Mesodermal cell (in vitro differentiated cells): ENCODE data around the gene MOB3A.
A peak's percentile ranks its signal among the peaks of the same experiment; 100 is the strongest.

Experiments
- H3K27ac ChIP-seq: 2 replicates; pipeline ENCODE4 v1.7.0; 2013; ENCODE audit warnings: mild to moderate bottlenecking, low read depth, low read length, moderate library complexity; ENCODE audit not compliant: severe bottlenecking
- H3K36me3 ChIP-seq: 2 replicates; pipeline ENCODE4 v1.7.1; 2013; ENCODE audit warnings: mild to moderate bottlenecking, low read length, moderate library complexity; ENCODE audit not compliant: control insufficient read depth, insufficient read depth
- H3K4me1 ChIP-seq: one replicate; pipeline ENCODE4 v1.7.1; 2013; ENCODE audit warnings: mild to moderate bottlenecking, low read length; ENCODE audit not compliant: insufficient read depth, control insufficient read depth, poor library complexity, severe bottlenecking
- H3K4me3 ChIP-seq: 2 replicates; pipeline ENCODE4 v1.7.0; 2013; ENCODE audit warnings: low read length, control low read depth, mild to moderate bottlenecking; ENCODE audit not compliant: insufficient read depth, poor library complexity, severe bottlenecking; ENCODE audit errors: extremely low read depth
- H3K9me3 ChIP-seq: 2 replicates; pipeline ENCODE4 v1.7.1; 2013; ENCODE audit warnings: mild to moderate bottlenecking, low read length, moderate library complexity; ENCODE audit not compliant: control insufficient read depth
- WGBS, 2 experiments: methylation state at CpG; one replicate each; pipeline ENCODE4 v1.1.5; 2013; ENCODE audit warnings: missing lambda C conversion rate in 2 of 2; ENCODE audit not compliant: insufficient coverage in 2 of 2; 5-methylcytosine and 5-hydroxymethylcytosine counted together

The MOB3A gene

DNA sequence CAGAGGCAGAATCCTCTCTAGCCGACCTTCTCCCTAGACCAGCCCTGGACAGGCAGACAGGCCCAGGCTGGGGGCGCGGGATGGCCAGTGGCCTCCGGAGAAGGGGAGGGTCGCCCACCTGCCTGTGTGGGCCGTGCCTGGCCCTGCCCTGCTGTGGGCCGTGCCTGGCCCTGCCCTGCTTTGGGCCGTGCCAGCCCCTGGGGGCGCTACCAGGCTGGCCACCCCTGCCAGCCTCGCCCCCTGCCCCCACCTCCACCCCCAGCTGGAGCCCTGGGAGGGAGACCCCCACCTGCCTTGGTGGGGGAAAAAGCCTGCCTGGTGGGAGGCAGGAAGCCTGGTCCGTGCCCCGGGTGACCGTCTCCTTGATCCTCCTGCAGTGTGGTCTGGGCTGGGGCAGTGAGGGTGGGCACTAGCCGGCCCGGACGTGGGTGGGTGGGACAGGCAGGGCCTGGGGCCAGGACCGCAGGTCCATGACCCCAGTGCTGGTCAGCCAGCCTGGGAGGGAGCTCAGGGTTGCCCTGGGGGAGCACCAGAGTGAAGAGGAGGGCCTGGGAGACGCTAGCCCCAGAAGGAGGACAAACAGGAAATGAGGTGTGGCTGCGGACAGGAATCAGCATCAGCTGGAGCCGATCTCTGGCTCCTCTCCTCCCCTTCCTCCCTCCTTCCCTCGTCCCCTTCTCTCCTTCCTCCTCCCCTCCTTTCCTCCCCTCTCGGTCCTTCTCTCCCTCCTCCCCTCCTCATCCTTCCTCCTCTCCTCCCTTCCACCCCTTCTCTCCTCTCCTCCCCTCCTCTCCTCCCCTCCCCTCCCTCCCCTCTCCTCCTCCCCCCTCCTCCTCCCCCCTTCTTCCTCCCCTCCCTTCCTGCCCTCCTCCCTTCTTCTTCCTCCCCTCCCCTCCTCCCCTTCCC is 39.9 kb downstream of the MOB3A start:
- H3K36me3 ChIP-seq: no peaks in the 10 kb centered on the region
- WGBS, 2 experiments: 34 to 58% methylated on average over 11 to 12 of the region's 22 CpGs
- peak overlapping the region; percentile 41 for H3K27ac ChIP-seq
- H3K4me3 ChIP-seq: no peak overlapping the region
- peaks cover 42% of the 10 kb centered on the region for H3K4me1 ChIP-seq
- no peaks in the 10 kb centered on the region for H3K9me3 ChIP-seq

DNA sequence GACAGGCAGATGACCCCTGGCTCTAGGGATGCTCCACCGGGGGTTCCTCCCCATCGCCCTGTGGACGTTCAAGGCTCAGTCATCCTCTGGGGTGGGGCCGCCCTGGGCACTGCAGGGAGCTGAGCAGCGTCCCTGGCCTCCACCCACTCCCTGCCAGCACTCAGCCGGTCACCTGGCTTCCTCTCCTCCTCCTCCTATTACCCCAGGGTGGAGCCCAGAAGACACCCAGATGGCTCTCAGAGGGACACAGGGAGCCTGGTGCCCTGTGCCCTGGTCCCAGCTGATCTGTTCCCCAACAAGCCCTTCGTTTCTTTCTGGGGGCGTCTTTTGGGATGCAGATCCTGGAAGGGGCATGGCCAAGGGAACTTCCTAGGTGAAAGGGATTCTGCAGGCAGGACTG is 41.4 kb downstream of the MOB3A start:
- Histone ChIP-seq H3K27ac (no peak overlapping the region), H3K4me1 (peaks cover 36% of the 10 kb centered on the region), H3K4me3 (no peak overlapping the region), H3K36me3 (no peaks in the 10 kb centered on the region), H3K9me3 (no peaks in the 10 kb centered on the region)
- 87 to 88% methylated on average over 6 of the region's 8 CpGs for WGBS, 2 experiments

DNA sequence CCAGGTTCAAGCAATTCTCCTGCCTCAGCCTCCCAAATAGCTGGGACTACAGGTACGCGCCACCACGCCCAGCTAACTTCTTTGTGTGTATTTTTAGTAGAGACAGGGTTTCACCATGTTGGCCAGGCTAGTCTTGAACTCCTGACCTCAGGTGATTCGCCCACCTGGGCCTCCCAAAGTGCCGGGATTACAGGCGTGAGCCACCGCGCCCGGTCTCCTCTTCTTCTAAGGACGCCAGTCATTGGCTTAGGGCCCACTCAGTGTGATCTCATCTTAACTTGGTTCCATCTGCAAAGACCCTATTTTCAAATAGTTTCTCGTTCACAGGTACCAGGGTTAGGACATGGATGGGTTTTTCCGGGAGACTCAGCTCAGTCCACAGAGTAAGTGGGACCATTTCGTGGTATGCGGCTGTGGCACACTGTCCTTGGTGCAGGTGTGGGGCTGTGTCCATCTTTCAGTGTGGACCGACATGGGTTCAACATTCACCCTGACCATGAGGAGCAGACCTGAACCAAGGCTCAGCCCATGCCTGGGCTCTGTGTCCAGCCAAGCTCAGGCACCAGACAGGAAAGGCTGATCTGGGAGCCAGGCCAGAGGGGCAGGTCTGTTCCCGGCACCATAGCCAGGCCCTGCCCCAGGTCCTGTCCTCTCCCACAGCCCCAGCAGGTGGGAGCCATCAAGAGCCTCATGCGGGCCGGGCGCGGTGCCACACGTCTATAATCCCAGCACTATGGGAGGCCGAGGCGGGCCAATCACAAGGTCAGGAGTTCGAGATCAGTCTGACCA is 42.3 kb downstream of the MOB3A start:
- Histone ChIP-seq H3K9me3 (no peaks in the 10 kb centered on the region), H3K36me3 (peaks cover 5% of the 10 kb centered on the region), H3K4me1 (peaks cover 26% of the 10 kb centered on the region), H3K27ac (no peak overlapping the region), H3K4me3 (no peak overlapping the region)
- WGBS, 2 experiments: 91 to 96% methylated on average over 24 of the region's 24 CpGs

DNA sequence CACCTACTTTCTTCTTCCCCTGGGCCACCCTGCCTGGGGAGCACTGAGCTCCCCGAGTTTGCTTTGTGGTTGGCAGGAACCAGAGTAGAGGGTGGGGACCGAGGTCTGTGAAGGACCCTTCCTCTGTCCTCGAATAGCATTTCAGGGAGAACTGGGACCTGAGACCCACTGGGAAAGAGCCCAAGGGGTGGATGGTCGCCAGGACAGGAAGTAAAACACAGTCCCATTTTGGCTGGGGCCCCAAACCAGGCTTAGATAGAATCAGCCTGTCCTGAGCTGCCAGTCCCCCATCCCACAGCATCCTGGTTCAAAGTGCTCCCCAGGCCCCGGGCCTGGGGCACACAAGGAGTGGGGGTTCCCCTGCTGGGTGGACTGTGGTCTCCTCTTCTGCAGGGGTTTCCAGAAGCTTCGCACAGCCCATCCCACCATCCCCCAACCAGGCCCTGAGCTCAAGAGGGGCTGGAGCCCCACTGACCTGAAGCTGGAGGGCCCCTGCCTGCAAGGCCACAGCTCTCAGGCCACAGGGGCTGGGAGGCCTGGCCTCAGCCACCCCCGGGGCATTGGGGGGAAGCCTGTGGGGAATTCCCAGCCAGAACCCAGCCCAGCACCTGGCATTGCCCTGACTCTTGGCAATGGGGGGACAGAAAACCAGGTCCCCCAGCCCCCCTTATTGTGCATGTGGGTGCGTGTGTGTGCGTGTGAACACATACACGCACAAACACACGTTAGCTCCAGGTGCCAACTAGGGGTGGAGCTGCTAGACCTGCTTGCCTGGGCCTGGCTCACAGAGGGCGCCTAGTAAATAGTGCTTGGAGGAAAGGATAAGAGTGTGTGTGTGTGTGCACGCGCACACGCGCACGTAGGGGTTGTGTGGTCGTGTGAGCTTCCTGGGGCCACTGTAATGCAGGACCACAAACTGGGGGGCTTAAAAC is 44.1 kb downstream of the MOB3A start:
- no peak overlapping the region for H3K4me3 ChIP-seq
- WGBS, 2 experiments: 86% methylated on average over 13 to 15 of the region's 18 CpGs
- no peaks in the 10 kb centered on the region for H3K9me3 ChIP-seq
- peak overlapping the region; percentile 18 for H3K27ac ChIP-seq
- H3K36me3 ChIP-seq: peaks cover 21% of the 10 kb centered on the region
- H3K4me1 ChIP-seq: peaks cover 28% of the 10 kb centered on the region

DNA sequence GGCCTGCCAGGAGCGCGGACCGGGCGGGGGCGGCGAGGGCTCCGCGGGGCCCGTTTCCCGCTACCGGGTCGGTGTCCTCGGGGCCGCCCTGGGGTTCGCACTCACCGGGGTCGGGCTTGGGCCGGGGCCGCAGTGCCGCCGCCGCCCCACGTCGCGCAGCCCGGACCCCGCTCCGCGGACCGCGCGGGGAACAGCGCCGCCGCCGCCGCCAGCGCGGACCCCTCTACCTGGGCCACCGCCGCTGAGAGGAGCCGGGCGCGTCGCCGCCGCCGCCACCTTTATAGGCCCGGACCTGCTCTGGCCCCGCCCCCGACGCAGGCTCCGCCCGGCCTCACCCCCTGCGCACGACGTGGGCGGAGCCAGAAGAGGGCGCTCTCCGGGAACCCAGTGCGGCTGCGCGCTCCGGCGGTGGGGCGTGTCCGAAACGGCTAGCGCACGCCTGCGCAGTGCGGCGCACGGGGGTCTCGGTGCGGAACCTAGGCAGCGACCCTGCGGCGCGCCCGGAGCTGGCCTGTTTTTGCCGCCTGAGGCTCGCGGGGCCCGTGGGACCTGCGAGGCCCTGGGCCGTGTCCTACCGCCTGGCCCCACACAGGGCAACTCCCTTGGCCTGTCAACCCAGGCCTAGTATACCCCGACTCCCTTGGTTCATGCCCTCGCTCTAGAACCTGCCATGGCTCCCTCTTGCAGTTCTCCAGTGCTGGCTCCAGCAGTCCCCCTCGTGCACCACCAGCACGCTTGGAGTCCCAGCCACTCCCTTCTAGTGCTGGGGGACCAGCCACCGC is 44.9 kb downstream of the MOB3A start, which contains the start of gene MKNK2:
TSS of gene MKNK2 (minus strand) at position 254 of the 782 bp plus-strand sequence. CDS start 393 bp downstream, outside the sequence.
- H3K9me3 ChIP-seq: no peaks in the 10 kb centered on the region
- whole genome bisulfite sequencing, 2 experiments: 3 to 4% methylated on average over 78 to 86 of the region's 93 CpGs

DNA sequence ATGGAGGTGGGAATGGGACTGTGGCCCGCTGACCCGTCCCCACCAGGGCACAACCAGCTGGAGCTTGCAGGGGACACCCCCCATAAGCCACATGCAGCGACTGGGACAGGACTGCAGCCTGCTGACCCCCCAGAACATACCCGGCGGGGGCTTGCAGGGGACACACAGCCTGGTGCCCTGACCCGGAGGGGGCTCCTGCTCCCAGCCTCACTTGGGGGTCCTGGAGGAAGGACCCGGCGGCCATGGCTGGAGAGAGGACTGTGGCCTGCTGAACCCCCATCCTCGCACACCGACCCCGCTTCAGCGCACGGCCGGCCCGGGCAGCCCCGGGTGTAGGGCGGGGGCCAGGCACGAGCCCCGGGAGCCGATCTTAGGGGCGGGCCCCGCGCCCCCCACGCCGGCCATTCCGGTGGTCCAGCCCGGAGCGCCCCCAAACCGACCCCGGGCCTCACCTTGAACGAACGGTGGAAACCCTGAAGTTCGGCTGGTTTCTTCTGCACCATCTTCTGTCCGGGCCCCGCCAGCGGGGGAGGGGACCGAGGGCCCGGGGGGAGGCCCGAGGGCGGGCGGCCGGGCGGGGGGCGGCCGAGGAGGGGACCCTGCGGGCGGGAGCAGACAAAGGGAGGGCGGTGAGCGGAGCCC is 45.7 kb downstream of the MOB3A start:
- Histone ChIP-seq H3K27ac (no peak overlapping the region), H3K36me3 (peaks cover 36% of the 10 kb centered on the region), H3K4me1 (peaks cover 24% of the 10 kb centered on the region), H3K4me3 (peak overlapping the region; percentile 89), H3K9me3 (no peaks in the 10 kb centered on the region)
- 0% methylated on average over 13 to 40 of the region's 49 CpGs for WGBS, 2 experiments

More for the DNA sequence above, 44.9 kb downstream of the MOB3A start, which contains the start of gene MKNK2:
- Histone ChIP-seq H3K27ac (peak within 1 kb of the TSS; percentile 18), H3K4me3 (peak within 1 kb of the TSS; percentile 89), H3K4me1 (peaks cover 27% of the 10 kb centered on the region), H3K36me3 (peaks cover 30% of the 10 kb centered on the region)

DNA sequence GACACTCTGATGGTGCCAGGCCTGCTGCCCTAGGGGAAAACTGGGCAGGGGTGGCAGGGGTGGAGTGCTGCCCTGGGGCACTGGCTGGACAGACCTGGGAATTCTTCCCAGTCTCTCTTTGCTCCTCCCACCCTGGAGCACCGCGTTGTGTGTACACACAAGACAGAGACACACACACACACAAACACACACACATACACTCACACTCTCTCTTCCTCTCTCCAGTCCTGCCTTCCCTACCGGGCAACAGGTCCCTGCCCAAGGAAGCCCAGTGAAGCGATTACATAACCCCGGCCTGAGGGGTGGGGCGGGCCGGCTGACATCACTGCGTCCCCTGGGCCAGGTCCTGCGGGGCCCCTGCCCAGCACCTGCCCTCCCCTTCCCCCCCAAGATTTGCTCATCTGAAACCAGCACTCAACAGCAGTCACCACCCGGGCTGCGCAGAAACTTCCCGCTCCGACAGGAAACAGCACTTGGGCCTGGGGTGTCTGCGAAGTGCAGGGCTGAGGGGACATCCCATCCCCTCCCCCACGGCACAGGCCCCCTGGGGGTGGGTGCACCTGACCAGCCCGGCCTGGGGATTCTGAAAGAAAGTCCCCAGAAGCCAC is 46.3 kb downstream of the MOB3A start:
- H3K27ac ChIP-seq: no peak overlapping the region
- peak overlapping the region; percentile 89 for H3K4me3 ChIP-seq
- WGBS, 2 experiments: 14 to 15% methylated on average over 9 of the region's 16 CpGs

DNA sequence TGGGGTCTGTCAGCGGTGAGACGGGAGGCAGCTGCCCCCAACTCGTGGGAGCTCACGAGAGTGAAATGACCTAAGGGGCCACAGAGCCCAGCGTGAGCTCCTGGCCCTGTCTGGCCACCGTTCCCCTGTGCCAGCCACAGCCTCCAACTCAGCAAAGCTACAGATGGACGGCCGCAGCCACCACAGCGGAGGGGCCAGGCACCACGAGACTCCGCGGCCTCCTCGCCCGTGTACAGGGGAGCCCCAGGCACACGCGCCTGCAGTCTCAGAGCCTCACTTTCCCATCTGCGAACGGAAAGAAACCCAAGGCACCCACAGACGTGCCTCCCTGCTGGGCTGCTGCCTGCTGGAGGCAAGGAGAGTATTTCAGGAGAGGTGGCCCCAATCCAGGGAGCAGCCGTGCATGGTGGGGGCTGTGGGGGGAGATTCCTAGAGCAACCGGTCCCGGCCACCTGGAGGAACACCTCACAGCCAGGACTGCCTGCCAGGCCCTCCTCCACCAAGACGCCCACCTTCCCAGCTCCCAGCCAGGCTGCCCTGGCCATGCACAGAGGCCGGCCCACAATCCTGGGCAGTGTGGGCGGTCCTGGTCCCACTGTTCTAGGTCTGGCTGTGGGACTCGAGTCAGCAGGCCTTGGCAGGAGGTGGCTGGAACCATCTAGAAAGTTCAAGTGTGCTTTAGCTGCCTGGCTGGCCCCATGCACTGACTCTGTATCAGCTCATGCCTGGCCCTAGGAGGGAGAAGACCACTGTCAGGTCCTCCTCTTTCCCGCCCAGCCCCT is 47.0 kb downstream of the MOB3A start:
- 88 to 92% methylated on average over 12 to 27 of the region's 27 CpGs for WGBS, 2 experiments
- Histone ChIP-seq H3K9me3 (no peaks in the 10 kb centered on the region), H3K36me3 (peaks cover 36% of the 10 kb centered on the region), H3K4me3 (peak overlapping the region; percentile 89), H3K4me1 (peaks cover 25% of the 10 kb centered on the region), H3K27ac (no peak overlapping the region)

More for the DNA sequence above, 46.3 kb downstream of the MOB3A start:
- peaks cover 25% of the 10 kb centered on the region for H3K4me1 ChIP-seq
- no peaks in the 10 kb centered on the region for H3K9me3 ChIP-seq
- H3K36me3 ChIP-seq: peaks cover 36% of the 10 kb centered on the region
